ENCODE measurements around the gene CPLX1.
A peak's percentile ranks its signal among the peaks of the same experiment; 100 is the strongest.

Gene CPLX1

DNA sequence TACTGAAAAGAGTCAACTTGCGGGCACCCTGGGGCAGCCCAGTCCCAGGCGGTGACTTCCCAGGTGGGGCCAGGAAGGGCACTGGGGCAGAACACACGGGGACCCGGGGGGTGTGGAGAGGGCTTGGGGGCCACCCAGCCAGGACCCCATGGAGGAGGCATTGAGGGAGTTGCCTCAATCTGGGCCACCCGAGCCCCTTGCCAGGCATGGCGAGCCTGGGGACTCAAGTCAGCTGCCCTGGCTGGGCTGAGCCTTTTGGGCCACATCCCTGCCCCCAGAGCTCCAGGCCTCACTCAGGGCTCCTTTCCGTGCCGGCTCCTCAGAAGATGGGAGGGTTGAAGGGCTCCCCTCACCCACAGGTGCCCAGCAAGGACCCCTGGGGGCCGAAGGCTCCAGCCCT, 6.6 kb upstream of the CPLX1 start:
- DNase-seq (ENCODE audit: low spot score), result no peak

- DNase-seq (ENCODE audit: low spot score), result no peak
These were observed 6.2 kb upstream of the CPLX1 start for GRCh38 chr4:832108-832507.

- DNase-seq (ENCODE audit: low spot score), result no peak
These were observed 5.5 kb upstream of the CPLX1 start for GRCh38 chr4:831483-831805.

DNA sequence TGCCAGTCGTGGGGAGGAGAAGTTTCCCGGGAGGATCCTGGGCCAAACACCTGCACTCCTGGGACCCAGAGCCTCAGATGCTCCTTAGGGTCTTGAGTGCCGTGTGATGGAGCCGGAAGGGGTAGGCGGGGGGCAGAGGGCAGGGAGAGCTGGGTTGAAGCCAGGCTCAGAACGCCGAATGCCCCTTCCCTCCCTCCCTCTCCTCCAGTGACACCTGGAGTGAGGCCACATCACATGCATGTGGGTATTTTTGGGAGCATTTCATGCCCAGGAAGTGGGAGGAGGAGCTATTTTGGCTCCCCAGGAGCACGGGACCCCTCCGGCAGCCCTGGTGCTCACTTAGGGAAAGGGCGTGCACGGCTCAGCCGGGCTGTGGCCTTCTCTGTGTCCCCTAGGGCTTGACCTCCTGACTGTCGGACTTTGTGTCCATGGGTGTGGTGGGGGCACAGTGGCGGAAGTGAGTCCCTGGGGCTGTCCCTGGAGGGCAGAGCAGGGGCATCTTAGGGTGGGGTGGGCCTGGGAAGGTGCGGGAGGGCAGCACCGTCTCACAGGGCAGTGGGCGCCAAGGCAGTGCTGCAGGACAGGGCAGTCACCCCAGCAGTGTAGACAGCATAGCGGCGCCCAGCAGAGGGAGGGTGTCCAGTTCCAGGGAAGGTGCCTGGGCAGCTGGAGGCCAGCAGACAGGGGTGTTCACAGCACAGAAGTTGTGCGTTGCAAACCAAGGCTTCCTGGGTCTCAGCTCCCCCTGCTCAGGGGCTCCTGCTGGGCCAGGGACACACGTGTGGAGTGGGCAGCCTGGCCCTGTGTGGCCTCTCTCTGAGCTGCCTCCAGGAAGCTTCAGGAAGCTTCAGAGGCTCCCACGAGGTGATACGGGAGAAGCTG, 4.9 kb upstream of the CPLX1 start:
- DNase-seq (ENCODE audit: low spot score), result no peak

DNA sequence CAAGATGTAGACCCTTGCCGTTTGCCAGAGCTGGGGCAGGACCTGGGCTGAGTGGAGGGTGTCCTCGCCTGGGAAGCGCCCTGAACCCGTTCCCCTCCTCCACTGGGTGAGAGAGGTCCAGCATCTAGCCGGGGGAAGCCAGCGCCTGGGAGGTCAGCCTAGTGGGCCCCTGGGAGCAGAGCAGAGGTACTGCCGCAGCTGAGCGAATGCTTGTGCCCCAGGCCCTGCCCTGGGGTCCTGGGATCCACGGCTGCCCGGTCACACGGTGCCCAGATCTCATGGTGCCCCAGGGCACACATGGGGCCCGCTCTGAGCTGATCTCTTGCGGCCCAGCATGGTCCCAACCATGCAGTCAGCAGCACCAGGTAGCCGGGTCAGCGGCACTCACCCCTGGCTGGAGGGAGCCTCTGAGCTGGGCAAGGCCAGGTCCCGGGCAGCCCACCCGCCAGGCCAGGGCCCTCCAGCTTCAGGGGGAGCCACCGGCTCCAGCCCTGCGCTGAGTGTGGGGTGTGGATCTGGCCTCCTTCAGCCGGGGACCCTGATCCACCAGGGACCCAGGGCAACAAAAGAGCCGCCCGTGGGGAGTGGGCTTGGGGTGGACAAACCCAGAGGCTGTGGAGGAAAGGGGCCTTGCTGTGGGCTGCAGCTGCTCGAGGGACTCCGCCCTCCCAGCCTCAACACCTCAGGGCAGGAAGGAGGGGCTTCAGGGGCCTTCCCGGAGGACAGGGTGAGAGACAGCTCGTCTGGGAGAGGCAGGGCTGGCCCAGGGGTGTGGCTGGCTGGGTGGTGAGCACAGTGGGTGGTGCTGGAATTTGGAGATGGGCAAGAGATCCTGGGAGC, 4.1 kb upstream of the CPLX1 start:
- DNase-seq (ENCODE audit: low spot score), result no peak

DNA sequence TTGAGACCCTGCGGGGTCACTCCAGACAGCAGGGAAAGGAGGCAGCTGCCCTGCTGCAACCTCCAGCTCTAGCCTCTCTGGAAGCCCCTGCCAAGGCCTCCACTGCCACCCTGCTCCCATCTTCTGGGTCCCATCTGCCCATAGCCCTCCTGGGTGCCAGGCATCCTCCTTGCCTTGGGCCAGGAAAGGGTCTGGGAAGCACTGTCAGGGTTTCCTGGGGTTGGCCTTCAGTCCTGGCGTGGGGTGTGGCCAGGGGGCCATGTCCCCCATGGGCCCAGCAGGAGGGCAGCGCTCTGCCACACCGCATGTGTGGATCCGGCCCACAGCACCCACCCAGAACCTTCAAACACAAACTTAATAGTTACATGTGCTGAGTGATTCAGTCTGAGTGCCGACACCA, 3.4 kb upstream of the CPLX1 start:
- DNase-seq (ENCODE audit: low spot score), result no peak

DNA sequence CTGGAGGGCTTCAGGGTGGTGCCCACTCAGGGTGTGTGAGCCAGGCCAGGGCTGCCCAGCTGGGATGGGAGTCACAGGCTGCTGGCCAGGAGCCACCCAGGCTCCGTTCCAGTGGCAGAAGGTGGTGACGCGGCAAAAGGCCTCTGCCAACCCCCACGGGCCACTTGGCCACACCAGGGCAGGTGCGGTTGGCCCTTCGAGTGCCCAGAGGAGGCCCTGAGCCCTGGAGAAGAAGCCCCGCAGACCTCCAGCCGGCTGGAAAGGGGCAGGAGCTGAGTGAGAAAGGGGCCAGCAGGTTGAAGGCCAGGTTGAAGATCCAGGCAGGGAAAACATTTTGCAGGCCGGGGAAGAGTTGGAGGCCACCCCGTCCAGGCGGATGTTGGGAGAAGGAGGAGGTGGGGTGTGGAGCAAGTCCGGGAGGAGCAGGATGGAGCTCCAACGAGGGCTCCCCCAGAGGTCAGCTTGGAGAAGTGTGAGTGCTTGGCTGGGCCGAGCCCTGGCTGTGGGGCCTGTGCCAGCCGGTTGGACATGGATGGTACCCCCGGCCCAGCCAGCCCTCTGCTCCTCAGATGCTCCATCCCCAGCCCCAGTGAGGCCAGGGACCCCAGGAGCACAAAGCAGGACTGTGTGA, 2.8 kb upstream of the CPLX1 start:
- peak; percentile 68 for DNase-seq (ENCODE audit: low spot score)

- DNase-seq (ENCODE audit: low spot score), result no peak
These were observed 1.5 kb upstream of the CPLX1 start for GRCh38 chr4:827209-828081.

- peak; percentile 56 for DNase-seq (ENCODE audit: low spot score)
These were observed 729 bp upstream of the CPLX1 start for GRCh38 chr4:826508-827208.

- peak; percentile 84 for DNase-seq (ENCODE audit: low spot score)
These were observed 612 bp downstream of the CPLX1 start for GRCh38 chr4:825063-825970.

DNA sequence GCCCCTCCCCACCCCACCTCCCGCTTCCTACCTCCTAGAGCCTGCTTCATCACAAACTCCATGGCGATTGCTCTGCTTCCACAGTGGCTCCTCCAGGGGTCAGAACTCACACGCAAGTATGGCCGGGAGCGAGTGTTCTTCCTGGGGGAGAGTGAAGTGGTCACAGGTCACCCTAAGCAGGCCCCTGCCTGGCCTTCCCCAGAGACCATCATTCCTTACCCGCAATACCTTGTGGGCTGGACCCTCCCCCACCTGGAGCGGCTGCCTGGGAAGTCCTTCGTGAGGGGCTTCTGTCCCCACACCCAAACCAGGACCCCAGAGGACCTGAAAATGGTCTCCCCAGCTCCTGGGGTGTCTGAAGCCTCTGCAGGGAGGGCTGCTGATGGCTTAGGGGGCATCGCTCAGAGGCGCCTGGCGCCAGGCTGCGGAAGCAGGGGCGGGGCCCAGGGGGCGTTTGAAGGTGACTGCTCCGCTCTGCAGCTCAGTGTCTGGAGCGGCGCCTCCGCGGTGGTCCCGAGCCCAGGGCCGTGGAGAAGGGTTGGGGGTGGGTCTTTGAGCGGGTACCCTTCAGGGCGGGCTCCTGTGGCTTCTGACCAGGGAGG, 1.4 kb downstream of the CPLX1 start:
- no peak for DNase-seq (ENCODE audit: low spot score)

GRCh38 chr4:823761-824460, 2.0 kb downstream of the CPLX1 start:
- no peak for DNase-seq (ENCODE audit: low spot score)

DNA sequence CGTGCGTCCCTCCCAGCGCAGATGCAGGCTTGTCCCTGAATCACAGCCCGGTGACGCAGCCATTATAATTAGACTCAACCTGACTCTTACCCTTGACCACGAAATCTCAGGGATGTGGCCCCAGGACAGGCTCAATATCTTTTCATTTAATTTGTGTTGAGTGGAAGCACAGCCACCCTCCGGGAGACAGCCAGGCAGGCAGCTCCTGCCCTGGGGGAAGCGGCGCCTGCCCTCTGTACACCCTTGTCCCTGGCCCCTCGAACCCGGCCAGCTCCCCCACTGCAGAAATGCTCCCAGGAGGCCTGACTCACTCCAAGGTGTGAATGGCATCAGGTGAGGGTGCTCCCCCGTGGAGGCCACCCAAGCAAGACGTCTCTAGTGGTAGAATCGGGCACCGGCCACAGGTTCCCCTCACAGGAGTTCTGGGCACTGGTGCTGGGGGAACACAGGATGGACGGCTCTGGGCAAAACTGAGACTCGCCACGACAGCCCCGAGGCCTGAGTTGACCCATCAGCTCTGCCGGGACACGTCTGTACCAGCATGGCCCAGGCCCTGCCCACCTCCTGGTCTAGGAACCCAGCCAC, 2.7 kb downstream of the CPLX1 start:
- DNase-seq (ENCODE audit: low spot score), result no peak

DNA sequence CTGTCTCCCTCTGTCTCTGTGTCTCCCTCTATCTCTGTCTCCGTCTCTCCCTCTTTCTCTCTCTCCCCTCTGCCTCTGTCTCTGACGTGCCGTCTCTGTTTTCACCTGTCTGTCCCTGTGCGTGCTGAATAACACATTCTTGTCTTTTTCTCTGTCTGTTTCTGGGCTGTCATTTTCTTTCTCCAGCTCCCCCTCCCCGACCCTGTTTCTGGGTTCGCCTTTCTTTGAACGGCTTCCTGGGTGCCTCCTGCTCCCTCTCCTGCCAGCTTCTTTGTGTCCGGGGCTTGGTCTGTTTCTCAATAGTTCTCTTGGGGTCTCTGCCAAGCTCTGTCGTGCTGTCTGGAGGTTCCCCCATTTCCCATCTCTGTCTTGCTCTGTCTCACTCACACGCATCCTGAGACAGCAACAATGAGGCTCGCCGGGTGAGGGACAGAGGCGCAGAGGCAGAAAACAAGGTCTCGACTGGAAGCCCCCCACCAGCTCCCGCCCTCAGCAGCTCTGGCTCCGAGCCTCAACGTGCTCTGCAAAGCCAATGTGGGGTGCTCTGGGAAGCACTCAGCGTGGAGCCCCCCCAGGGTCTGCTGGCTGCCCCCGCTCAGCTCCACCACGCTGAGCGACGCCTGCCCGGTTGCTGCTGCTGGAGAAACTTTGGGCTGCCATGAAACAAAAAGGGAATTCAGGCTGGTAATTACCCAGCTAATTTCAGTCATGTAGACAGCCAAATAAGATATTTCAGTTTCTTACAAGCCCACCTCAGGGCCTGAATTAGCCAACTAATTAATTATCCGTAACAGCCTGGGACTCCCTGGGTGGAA, 3.4 kb downstream of the CPLX1 start:
- no peak for DNase-seq (ENCODE audit: low spot score)

- DNase-seq (ENCODE audit: low spot score), result no peak
These were observed 4.3 kb downstream of the CPLX1 start for GRCh38 chr4:821631-822030.

DNA sequence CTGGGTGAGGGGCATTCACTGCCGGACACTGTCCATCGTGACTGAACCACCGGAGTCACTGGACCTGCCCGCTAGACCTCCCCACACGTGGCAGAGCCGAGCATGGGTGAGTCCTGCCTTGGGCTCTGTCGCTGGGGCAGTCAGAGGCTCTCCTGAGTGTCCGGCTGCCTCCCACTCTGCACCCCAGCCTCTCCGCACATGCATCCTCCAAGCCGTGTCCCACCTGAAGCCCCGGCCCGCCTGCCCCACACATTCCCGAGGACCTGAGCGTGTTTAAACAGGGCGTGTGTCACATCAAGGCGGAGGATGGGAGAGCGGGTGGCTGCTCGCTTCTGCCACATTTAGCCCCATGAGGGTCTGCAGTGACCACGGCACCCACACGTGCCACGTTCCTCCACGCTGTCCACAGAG, 4.7 kb downstream of the CPLX1 start:
- no peak for DNase-seq (ENCODE audit: low spot score)

DNA sequence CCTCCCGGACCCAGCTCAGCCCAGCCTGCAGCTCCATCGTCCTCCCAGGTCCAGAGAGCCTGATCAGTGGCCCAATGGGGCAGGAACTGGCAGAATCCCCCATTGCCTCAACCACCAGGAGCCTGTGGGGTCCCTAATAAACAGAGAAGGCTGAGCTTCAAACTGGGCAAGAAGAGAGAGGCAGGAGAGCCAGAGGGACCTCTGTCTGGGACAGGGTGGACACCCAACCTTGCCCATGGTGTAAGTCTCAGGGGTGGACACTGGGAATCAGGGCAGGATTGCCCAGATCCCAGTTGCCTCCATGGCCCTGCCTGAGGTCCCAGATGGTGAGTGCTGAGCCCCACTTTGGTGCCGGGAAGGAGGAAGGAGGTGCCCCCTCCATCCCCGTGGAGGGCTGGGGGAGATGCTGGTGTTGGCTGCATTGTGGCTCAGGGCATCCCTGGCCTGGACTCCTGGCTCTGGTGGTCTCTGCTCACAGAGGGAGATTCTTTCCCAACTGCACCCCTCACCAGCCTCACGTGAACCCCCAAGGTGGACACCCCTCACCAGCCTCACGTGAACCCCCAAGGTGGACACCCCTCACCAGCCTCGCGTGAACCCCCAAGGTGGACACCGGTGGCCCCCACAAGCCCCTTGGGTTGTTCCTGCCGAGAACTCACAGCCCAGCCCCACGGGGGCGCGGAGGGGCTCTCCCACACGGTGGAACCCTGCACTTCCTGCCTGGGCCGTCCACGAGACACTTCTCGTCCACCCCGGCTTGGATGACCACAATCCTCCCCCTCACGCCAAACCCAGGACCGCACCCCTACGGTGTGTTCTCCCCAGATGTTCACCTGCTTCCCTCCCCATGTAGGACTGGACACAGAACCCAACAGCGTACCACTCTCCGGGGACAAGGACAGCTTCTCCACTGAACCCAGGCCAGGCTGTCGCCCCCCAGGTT, 5.4 kb downstream of the CPLX1 start:
- DNase-seq (ENCODE audit: low spot score), result no peak
